ENCODE data around the gene TIAM1.

Gene TIAM1

DNA sequence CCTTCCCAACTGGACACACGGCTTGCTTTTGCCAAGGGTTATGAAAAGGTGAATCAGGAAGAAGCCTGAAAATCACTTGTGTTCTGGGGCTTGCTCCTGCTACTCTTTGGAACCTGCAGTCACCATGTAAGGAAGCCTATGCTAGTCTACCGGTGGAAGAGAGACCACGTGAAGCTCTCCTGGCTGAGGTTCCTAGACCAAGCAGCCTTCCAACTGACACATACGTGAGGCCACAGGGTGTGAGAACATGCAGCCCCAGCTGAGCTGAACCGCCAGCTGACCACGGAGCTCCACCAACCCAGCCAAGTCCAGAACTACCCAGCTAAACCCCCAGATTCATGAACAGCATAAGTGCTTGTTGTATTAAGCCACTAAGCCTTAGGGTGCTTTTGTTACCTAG, 233.0 kb downstream of the TIAM1 start:
- Histone ChIP-seq H3K27ac (ENCODE audit: poor library complexity, severe bottlenecking) (no peak overlapping the region), H3K4me1 (ENCODE audit: insufficient read depth, poor library complexity, severe bottlenecking) (no peaks in the 10 kb centered on the region), H3K9me3 (ENCODE audit: severe bottlenecking) (no peaks in the 10 kb centered on the region), H3K4me3 (ENCODE audit: severe bottlenecking) (no peak overlapping the region), H3K36me3 (ENCODE audit: low read depth) (no peaks in the 10 kb centered on the region), H3K27me3 (ENCODE audit: insufficient read depth, poor library complexity, severe bottlenecking) (peaks cover 3% of the 10 kb centered on the region)
- DNase-seq (ENCODE audit: low spot score) = no peak
- TF ChIP-seq, protein P1, sequence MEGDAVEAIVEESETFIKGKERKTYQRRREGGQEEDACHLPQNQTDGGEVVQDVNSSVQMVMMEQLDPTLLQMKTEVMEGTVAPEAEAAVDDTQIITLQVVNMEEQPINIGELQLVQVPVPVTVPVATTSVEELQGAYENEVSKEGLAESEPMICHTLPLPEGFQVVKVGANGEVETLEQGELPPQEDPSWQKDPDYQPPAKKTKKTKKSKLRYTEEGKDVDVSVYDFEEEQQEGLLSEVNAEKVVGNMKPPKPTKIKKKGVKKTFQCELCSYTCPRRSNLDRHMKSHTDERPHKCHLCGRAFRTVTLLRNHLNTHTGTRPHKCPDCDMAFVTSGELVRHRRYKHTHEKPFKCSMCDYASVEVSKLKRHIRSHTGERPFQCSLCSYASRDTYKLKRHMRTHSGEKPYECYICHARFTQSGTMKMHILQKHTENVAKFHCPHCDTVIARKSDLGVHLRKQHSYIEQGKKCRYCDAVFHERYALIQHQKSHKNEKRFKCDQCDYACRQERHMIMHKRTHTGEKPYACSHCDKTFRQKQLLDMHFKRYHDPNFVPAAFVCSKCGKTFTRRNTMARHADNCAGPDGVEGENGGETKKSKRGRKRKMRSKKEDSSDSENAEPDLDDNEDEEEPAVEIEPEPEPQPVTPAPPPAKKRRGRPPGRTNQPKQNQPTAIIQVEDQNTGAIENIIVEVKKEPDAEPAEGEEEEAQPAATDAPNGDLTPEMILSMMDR (IDR thresholded peaks at IDR 0.05; ENCODE audit: poor library complexity, severe bottlenecking) = no peak
- ATAC-seq (ENCODE audit: low read depth) = no peak

DNA sequence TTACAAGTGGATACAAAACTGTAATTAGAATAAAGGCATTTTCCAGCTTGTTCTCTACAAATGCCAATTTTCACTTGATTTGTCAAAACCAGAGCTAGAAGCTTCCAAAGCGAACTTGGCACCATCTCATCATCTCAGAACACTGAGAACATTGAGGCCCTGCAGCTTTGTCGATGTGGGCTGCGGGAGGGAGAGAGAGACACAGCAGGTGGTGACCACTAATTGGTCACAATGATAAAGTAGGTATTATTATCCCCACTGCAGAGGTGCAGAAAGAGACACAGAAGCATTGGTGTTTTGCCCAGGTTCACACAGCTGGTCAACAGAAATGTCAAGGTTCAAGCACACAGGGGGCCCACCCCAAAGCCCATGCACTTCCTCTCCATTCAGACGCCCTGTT, 233.6 kb downstream of the TIAM1 start:
- Histone ChIP-seq H3K27ac (ENCODE audit: poor library complexity, severe bottlenecking) (no peak overlapping the region), H3K4me3 (ENCODE audit: severe bottlenecking) (no peak overlapping the region), H3K4me1 (ENCODE audit: insufficient read depth, poor library complexity, severe bottlenecking) (no peaks in the 10 kb centered on the region), H3K36me3 (ENCODE audit: low read depth) (no peaks in the 10 kb centered on the region), H3K9me3 (ENCODE audit: severe bottlenecking) (no peaks in the 10 kb centered on the region), H3K27me3 (ENCODE audit: insufficient read depth, poor library complexity, severe bottlenecking) (peaks cover 3% of the 10 kb centered on the region)
- ATAC-seq (ENCODE audit: low read depth) = no peak
- no peak for DNase-seq (ENCODE audit: low spot score)
- TF ChIP-seq, protein P1 (IDR thresholded peaks at IDR 0.05; ENCODE audit: poor library complexity, severe bottlenecking) = no peak

DNA sequence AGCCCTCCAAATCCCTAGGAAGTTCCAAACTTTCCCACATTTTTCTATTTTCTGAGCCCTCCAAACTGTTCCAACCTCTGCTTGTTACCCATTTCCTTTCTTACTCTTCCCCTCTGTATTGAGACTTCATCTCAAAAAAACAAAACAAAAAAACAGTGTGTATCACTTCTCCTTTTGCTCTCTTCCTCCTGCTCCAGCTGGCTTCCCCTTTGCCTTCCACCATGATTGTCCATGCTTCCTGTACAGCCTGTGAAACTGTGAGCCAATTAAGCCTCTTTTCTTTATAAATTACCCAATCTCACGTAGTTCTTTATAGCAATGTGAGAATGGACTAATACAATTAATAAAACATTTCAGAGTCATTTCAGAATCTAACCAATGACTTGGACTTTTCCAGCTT, 236.2 kb downstream of the TIAM1 start:
- Histone ChIP-seq H3K4me3 (ENCODE audit: severe bottlenecking) (no peak overlapping the region), H3K36me3 (ENCODE audit: low read depth) (no peaks in the 10 kb centered on the region), H3K4me1 (ENCODE audit: insufficient read depth, poor library complexity, severe bottlenecking) (no peaks in the 10 kb centered on the region), H3K27ac (ENCODE audit: poor library complexity, severe bottlenecking) (no peak overlapping the region), H3K9me3 (ENCODE audit: severe bottlenecking) (no peaks in the 10 kb centered on the region), H3K27me3 (ENCODE audit: insufficient read depth, poor library complexity, severe bottlenecking) (peaks cover 3% of the 10 kb centered on the region)
- no peak for ATAC-seq (ENCODE audit: low read depth)
- no peak for DNase-seq (ENCODE audit: low spot score)
- TF ChIP-seq, protein P1 (IDR thresholded peaks at IDR 0.05; ENCODE audit: poor library complexity, severe bottlenecking) = no peak

DNA sequence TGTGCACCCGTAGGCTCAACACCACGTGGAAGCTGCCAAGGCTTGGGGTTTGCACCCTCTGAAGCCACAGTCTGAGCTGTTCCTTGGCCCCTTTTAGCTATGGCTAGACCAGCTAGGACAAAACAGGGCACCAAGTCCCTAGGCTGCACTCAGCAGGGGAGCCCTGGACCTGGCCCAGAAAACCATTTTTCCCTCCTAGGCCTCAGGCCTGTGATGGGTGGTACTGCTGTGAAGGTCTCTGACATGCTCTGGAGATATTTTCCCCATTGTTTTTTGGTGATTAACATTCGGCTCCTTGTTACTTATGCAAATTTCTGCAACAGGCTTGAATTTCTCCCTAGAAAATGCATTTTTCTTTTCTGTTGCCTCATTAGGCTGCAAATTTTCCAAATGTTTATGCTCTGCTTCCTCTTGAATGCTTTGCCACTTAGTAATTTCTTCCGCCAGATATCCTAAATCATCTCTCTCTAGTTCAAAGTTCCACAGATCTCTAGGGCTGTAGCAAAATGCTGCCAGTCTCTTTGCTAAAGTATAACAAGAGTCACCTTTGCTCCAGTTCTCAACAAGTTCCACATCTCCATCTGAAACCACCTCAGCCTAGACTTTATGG, 236.8 kb downstream of the TIAM1 start:
- Histone ChIP-seq H3K9me3 (ENCODE audit: severe bottlenecking) (no peaks in the 10 kb centered on the region), H3K4me3 (ENCODE audit: severe bottlenecking) (no peak overlapping the region), H3K36me3 (ENCODE audit: low read depth) (no peaks in the 10 kb centered on the region), H3K4me1 (ENCODE audit: insufficient read depth, poor library complexity, severe bottlenecking) (no peaks in the 10 kb centered on the region), H3K27ac (ENCODE audit: poor library complexity, severe bottlenecking) (no peak overlapping the region), H3K27me3 (ENCODE audit: insufficient read depth, poor library complexity, severe bottlenecking) (no peaks in the 10 kb centered on the region)
- TF ChIP-seq, protein P1 (IDR thresholded peaks at IDR 0.05; ENCODE audit: poor library complexity, severe bottlenecking) = no peak
- DNase-seq (ENCODE audit: low spot score) (no peak), ATAC-seq (ENCODE audit: low read depth) (no peak)

DNA sequence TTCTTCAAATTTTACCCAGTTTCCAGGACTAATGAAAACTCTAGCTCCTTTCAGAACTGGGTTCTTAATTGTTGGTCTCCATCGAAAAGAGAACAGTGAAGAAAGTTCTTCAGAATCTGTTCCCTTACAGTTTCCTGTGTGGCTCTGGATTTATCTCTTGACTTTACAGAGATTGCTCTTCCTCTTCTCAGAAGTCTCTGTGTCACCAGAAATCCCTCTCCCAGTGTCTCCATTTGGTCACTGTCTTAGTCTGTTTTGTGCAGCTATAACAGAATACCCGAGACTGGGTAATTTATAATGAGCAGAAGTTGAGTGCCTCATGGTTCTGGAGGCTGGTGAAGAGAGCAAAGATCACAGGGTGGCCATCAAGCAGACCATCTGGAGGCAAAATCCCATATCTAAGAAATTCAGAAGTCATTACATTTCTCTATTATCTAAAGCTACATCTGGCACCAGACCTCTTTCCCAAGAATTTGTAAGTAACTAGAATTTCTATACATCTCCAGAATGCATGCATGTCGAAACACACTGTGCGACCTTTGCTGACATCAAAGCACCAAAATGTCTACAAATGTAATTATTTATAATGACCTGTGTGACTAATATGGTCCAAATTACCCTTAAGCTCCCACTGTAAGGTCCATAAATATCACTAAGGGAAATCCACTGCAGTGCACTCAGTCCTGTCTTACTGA, 240.3 kb downstream of the TIAM1 start:
- Histone ChIP-seq H3K27me3 (ENCODE audit: insufficient read depth, poor library complexity, severe bottlenecking) (no peaks in the 10 kb centered on the region), H3K9me3 (ENCODE audit: severe bottlenecking) (no peaks in the 10 kb centered on the region), H3K36me3 (ENCODE audit: low read depth) (no peaks in the 10 kb centered on the region), H3K4me3 (ENCODE audit: severe bottlenecking) (no peak overlapping the region), H3K4me1 (ENCODE audit: insufficient read depth, poor library complexity, severe bottlenecking) (no peaks in the 10 kb centered on the region), H3K27ac (ENCODE audit: poor library complexity, severe bottlenecking) (no peak overlapping the region)
- DNase-seq (ENCODE audit: low spot score) = no peak
- TF ChIP-seq, protein P1 (IDR thresholded peaks at IDR 0.05; ENCODE audit: poor library complexity, severe bottlenecking) = no peak
- no peak for ATAC-seq (ENCODE audit: low read depth)

All from RWPE2 (cell line).